GM18951 (cell line): ENCODE results near the gene GUK1.
"Not testable (repeated sequence)": the region's sequence is repeated elsewhere in the genome, so short reads cannot be mapped to it uniquely, and the experiment has no call there.

Source experiments
- POLR2A ChIP-seq: IDR thresholded peaks from 4 replicates; pipeline ENCODE4 v1.6.1; 2011; ENCODE audit warnings: mild to moderate bottlenecking; ENCODE audit not compliant: insufficient read length, insufficient read depth; ENCODE audit errors: extremely low read depth
- in situ Hi-C: fragments of 300-500 bp; cut with MboI; formaldehyde crosslinking; loops from one replicate; pipeline ENCODE4 v1.12.0; 2022; ENCODE audit warnings: low sequenced_read_pairs, mixed read lengths, inconsistent platforms; ENCODE audit not compliant: unreplicated experiment

GUK1 gene

DNA sequence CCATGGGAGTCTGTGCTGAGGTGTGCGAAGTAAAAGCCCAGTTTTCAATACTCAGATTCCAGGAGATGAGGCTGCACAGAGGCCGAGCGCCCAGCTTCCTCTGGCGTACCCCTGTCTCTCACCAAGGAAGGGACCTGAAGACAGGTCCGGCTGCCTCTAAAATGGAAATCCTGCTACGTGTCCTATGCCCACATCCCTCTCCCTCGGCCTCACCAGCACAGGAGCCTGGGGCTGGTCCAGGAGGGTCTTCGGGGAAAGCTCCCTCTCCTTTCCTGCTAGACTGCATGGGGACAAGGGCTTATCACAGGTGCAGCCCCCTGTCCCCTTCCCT lies 31.4 kb upstream of the GUK1 start:
- in situ Hi-C loops: no loop called here
- no peak for TF ChIP-seq POLR2A

GRCh38 chr1:228109073-228109961 lies 30.8 kb upstream of the GUK1 start, which contains the start of gene MRPL55:
Gene MRPL55, minus strand, starts transcription at chr1:228109299. Its CDS starts 1,039 bp downstream, at chr1:228108260.
- in situ Hi-C loops: no loop called here
- peak; percentile 95 for TF ChIP-seq POLR2A

DNA sequence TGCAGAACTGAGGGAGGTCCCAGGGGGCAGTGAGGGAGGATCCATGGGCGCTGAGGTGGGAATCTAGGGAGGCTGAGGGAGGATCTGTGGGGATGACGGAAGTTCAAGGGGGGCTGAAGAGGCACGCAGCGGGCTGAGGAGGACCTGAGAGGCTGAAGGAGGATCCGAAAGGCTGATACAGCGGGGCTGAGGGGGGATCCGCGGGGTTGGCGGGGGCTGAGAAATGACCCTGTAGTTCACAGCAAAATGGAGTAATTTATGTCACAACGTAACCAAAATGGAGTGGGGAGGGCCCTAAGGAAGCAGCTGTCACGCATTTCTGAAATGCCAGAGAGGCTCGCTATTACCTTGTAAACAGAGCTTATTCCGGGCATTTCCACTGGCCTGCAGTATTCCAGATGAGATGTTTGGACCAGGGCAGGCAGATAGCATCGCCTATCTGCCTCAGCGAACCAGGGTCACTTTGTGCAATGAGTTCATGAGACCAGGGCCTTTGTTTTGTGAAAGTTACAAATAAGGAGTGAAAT lies 30.1 kb upstream of the GUK1 start:
- no peak for TF ChIP-seq POLR2A
- in situ Hi-C loops: no loop called here

- in situ Hi-C loops: no loop called here
- no peak for TF ChIP-seq POLR2A
Observed at GRCh38 chr1:228110556-228110955, 29.5 kb upstream of the GUK1 start.

- in situ Hi-C loops: not testable (repeated sequence)
Observed at GRCh38 chr1:228111315-228111714, 28.8 kb upstream of the GUK1 start.

- in situ Hi-C loops: no loop called here
- no peak for TF ChIP-seq POLR2A
Observed at GRCh38 chr1:228112167-228112566, 27.9 kb upstream of the GUK1 start.

DNA sequence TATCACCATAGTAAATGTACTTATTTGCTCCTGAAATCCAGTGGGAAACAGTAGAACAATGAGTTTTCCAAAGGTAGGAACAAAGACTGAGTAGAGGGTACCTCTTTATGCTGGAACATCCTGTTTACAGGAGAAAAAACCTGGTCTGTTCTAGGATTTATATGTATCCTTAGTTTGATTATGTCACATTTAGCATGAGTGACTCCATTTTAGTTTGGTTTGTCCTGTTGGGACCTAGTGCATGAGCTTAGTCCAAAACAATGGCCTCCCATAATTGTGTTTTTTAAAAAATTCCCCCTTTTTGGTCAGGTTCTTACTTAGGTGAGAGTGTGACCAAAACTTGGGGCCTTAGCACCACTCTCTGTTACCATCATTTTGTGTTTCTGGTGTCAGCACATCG lies 27.5 kb upstream of the GUK1 start:
- no peak for TF ChIP-seq POLR2A
- in situ Hi-C loops: no loop called here

- TF ChIP-seq POLR2A: no peak
- in situ Hi-C loops: no loop called here
Observed at GRCh38 chr1:228114827-228115226, 25.3 kb upstream of the GUK1 start.

- no peak for TF ChIP-seq POLR2A
- in situ Hi-C loops: no loop called here
Observed at GRCh38 chr1:228117335-228117734, 22.7 kb upstream of the GUK1 start.

GRCh38 chr1:228118040-228118439 lies 22.0 kb upstream of the GUK1 start:
- TF ChIP-seq POLR2A: no peak
- in situ Hi-C loops: no loop called here

DNA sequence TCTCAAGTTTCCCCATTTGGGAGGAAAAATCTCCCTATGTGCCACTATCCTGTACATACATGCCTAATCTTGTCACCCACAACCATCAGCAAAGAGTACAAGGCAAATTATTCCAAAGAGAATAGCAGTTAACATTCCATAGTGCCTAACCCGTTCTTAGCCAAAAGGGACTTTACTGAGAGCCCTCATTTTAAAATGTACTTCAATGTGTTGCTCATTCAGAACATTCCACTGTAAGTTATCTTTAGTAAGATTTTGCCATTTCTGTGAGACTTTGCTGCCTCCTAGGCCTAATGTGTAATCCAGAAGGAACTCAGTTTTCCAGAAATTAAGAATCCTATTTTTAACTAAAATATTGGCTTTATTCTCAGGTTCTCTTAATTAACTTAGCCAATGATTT lies 19.7 kb upstream of the GUK1 start:
- in situ Hi-C loops: no loop called here
- TF ChIP-seq POLR2A: no peak

DNA sequence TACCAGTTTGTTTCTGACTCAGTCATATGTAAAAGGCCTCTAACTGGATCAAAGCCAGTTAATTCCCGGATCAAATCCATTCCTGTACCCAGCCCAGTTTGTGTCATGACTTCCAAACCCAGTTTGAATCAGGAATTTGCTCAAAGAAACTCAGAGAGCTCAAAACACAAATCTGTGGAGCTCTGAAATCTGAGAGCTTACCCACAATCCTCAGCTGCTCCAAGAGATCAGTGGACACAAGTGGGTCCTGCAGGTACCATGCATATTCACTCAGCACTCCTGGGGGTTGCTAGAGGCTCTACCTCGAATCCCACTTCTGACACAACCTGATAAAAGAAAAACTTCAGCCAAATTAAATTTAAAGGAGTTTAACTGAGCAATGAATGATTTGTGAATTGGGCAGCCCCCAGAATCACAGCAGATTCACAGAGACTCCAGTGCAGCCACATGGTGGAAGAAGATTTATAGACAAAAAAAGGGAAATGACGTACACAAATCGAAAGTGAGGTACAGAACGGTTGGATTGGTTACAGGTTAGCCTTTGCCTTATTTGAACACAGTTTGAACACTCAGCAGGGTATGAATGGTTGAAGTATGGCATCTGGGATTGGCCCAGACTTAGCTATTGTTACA lies 19.1 kb upstream of the GUK1 start:
- in situ Hi-C loops: no loop called here
- TF ChIP-seq POLR2A: no peak

- no peak for TF ChIP-seq POLR2A
- in situ Hi-C loops: no loop called here
Observed at GRCh38 chr1:228122921-228123441, 17.1 kb upstream of the GUK1 start.

- no peak for TF ChIP-seq POLR2A
- in situ Hi-C loops: no loop called here
Observed at GRCh38 chr1:228123505-228123904, 16.6 kb upstream of the GUK1 start.
